ENCODE measurements around the gene ZNF57. TPM values are rescaled to one million over a fixed set of nuclear protein-coding genes. Genes with fewer than 3 reads are reported as not detected.
A peak's percentile ranks its signal among the peaks of the same experiment; 100 is the strongest.

The ZNF57 gene
- total and polyA plus RNA-seq, 9 of the 15 experiments (the other 6 are each of a cell fraction or from before 2014, with no cell fraction given), result 3.9 to 13.5 (median 7.8) TPM

- TF ChIP-seq PRDM10 (IDR thresholded peaks at IDR 0.05; ENCODE audit: partially characterized antibody) (peak; percentile 90), CBX2 (IDR thresholded peaks at IDR 0.05; ENCODE audit: insufficient read depth, low read length, poor library complexity, severe bottlenecking) (no peak), SMC3 (conservative IDR thresholded peaks at IDR 0.05; ENCODE audit: insufficient read depth, low read depth, low read length) (peak; percentile 26; the same call in 1 of the 2 replicates), KLF1 (tag; IDR thresholded peaks at IDR 0.05) (no peak), FOXK1 (CRISPR knock-in tag; IDR thresholded peaks at IDR 0.05; ENCODE audit: borderline replicate concordance) (peak; percentile 17; the same call in 1 of the 2 replicates), CTCF (IDR thresholded peaks at IDR 0.05 in 2 of 3, conservative IDR thresholded peaks at IDR 0.05 in 1 of 3; ENCODE audit: insufficient read depth in 2 of 3, low read depth in 1 of 3, low read length in 3 of 3) (peak; percentile 62 to 82 (median 73)), ESRRA (IDR thresholded peaks at IDR 0.05; ENCODE audit: borderline replicate concordance, low read depth) (0 out of 2 replicates have a peak, but pooled peaks have one; percentile 11), ZNF584 (CRISPR knock-in tag; IDR thresholded peaks at IDR 0.05; ENCODE audit: low read depth) (no peak), DACH1 (IDR thresholded peaks at IDR 0.05; ENCODE audit: partially characterized antibody) (peak; percentile 98), SAFB2 (IDR thresholded peaks at IDR 0.05; ENCODE audit: borderline replicate concordance, low read depth, low read length, severe bottlenecking) (no peak), TEAD1 (CRISPR knock-in tag; IDR thresholded peaks at IDR 0.05) (no peak), NR2C2 (CRISPR knock-in tag; IDR thresholded peaks at IDR 0.05) (no peak), NR2C2 (tag; IDR thresholded peaks at IDR 0.05) (0 out of 2 replicates have a peak, but pooled peaks have one; percentile 20), NRF1 (conservative IDR thresholded peaks at IDR 0.05 in 1 of 2, IDR thresholded peaks at IDR 0.05 in 1 of 2) (peak in 1 of 2 experiments; percentile 7; a peak in 1 of 4 replicates), EP400 (IDR thresholded peaks at IDR 0.05) (peak; percentile 17; the same call in 1 of the 2 replicates), BRCA1 (IDR thresholded peaks at IDR 0.05) (no peak), BRCA1 (CRISPR knock-in tag; IDR thresholded peaks at IDR 0.05) (no peak), POLR2H (tag; IDR thresholded peaks at IDR 0.05; ENCODE audit: low read depth) (no peak), SMAD1 (IDR thresholded peaks at IDR 0.05; ENCODE audit: low read depth, low read length, partially characterized antibody) (no peak), ASH1L (IDR thresholded peaks at IDR 0.05; ENCODE audit: borderline replicate concordance, low read depth, partially characterized antibody) (no peak), HBP1 (CRISPR knock-in tag; IDR thresholded peaks at IDR 0.05) (no peak)
Observed at GRCh38 chr19:2887391-2887914, 13.3 kb upstream of the ZNF57 start (continued).

Data from K562 (cell line).